K562 (cell line): ENCODE measurements around the gene LRRC41. TPM values are rescaled to one million over a fixed set of nuclear protein-coding genes. Genes with fewer than 3 reads are reported as not detected.

Experiments
- ATAC-seq: fragments of 200-7000 bp; cut with Tn5 transposase; 3 replicates; pipeline ENCODE4 v1.9.1; 2020; ENCODE audit warnings: moderate library complexity
- BruUV-seq: library from RNA; stranded (reverse); fragments of 400-500 nt; replicated peaks from 2 replicates; lab custom pipeline; 2021; lab: Mats Ljungman, UMichigan
- CTCF ChIA-PET: fragments of 300-600 bp; formaldehyde crosslinking; extraction: SDS; loops from one replicate; lab custom pipeline; 2021; ENCODE audit warnings: low intra/inter-chr PET ratio; lab: Yijun Ruan, JAX
- POLR2A ChIA-PET: fragments of 300-600, 350-650 bp; sonication (Branson Sonifier 250); formaldehyde crosslinking; extraction: SDS; loops from one replicate; lab custom pipeline; 2021; ENCODE audit warnings: antibody characterized with exemption, inconsistent platforms; lab: Yijun Ruan, JAX
- DNase-seq, 4 experiments: peaks; one replicate each; pipeline versions ENCODE4 v3.0.0 to v3.0.0-alpha.2; 2011 to 2018; ENCODE audit warnings: low spot score in 3 of 4, mixed read lengths in 3 of 4; ENCODE audit errors: extremely low read depth in 1 of 4
- FAIRE-seq: peaks from 2 replicates; lab custom pipeline; 2011; peaks lifted over from hg19 to GRCh38; lab: Jason Lieb, UNC
- H2AFZ ChIP-seq: 2 replicates; pipeline ENCODE4 v1.6.0; 2011; ENCODE audit warnings: low read depth, low read length, control low read depth, inconsistent platforms
- H3K27ac ChIP-seq: fragments of 200-600 bp; 3 replicates; pipeline ENCODE4 v1.8.0; 2011; ENCODE audit warnings: low read depth, mild to moderate bottlenecking, control low read depth, inconsistent platforms, low read length, moderate library complexity, mixed read lengths; ENCODE audit errors: extremely low read depth
- H3K27me3 ChIP-seq, 2 experiments: fragments of 300-600 bp in 1 of 2; 2 replicates in 1 of 2; 3 replicates in 1 of 2; pipeline versions ENCODE4 v1.6.0 to v1.8.0; 2011; ENCODE audit warnings: inconsistent platforms in 2 of 2, low read length in 2 of 2, mild to moderate bottlenecking in 1 of 2, mixed read lengths in 1 of 2, moderate library complexity in 1 of 2; ENCODE audit not compliant: control insufficient read depth in 2 of 2, insufficient read depth in 2 of 2
- H3K36me3 ChIP-seq: fragments of 300-600 bp; 3 replicates; pipeline ENCODE4 v1.8.0; 2011; ENCODE audit warnings: mild to moderate bottlenecking, low read length, inconsistent platforms; ENCODE audit not compliant: control insufficient read depth, insufficient read depth
- H3K4me1 ChIP-seq, 2 experiments: fragments of 200-600 bp in 1 of 2; replicated peaks in 1 of 2; 2 replicates in 1 of 2; 3 replicates in 1 of 2; pipeline versions ENCODE4 v1.5.1 to v1.8.0; 2011; ENCODE audit warnings: inconsistent platforms in 2 of 2, low read length in 2 of 2, mild to moderate bottlenecking in 1 of 2, mixed read lengths in 1 of 2, moderate library complexity in 1 of 2; ENCODE audit not compliant: control insufficient read depth in 2 of 2, insufficient read depth in 2 of 2
- H3K4me2 ChIP-seq: 2 replicates; pipeline ENCODE4 v1.6.1; 2011; ENCODE audit warnings: low read length, control low read depth, inconsistent platforms, mixed read lengths; ENCODE audit not compliant: insufficient read depth
- H3K4me3 ChIP-seq: fragments of 200-600 bp; sonication (generic), shearing (Covaris generic); 2 replicates; pipeline ENCODE4 v1.5.1; 2016; ENCODE audit warnings: control low read depth, inconsistent platforms
- H3K79me2 ChIP-seq: fragments of 200-600 bp; 3 replicates; pipeline ENCODE4 v1.8.0; 2011; ENCODE audit warnings: low read length, inconsistent platforms; ENCODE audit not compliant: control insufficient read depth, insufficient read depth
- H3K9ac ChIP-seq, 2 experiments: 2 replicates each; pipeline versions ENCODE4 v1.6.0 to v1.6.1; 2011; ENCODE audit warnings: low read depth in 2 of 2, low read length in 2 of 2, control low read depth in 1 of 2, inconsistent platforms in 1 of 2, mild to moderate bottlenecking in 1 of 2, mixed read lengths in 1 of 2; ENCODE audit not compliant: insufficient read depth in 1 of 2
- H3K9me1 ChIP-seq: one replicate; pipeline ENCODE4 v1.6.0; 2011; ENCODE audit warnings: inconsistent platforms, mild to moderate bottlenecking, low read length, moderate library complexity; ENCODE audit not compliant: control insufficient read depth, insufficient read depth
- H3K9me3 ChIP-seq: replicated peaks from 2 replicates; pipeline ENCODE4 v1.5.1; 2011; ENCODE audit warnings: low read depth, low read length, inconsistent platforms; ENCODE audit not compliant: control insufficient read depth, insufficient read depth
- H4K20me1 ChIP-seq: replicated peaks from 2 replicates; pipeline ENCODE4 v1.6.1; 2011; ENCODE audit warnings: low read length, inconsistent platforms, mixed read lengths; ENCODE audit not compliant: control insufficient read depth, insufficient read depth
- ARID3B ChIP-seq: fragments of 250-450 bp; sonication (Bioruptor Pico); IDR thresholded peaks from 2 replicates; pipeline ENCODE4 v1.4.0; 2020; ENCODE audit warnings: borderline replicate concordance
- HMBOX1 ChIP-seq: sonication (generic); IDR thresholded peaks from 2 replicates; pipeline ENCODE4 v1.6.1; 2016
- HMGXB4 ChIP-seq: sonication (generic); formaldehyde crosslinking; IDR thresholded peaks from 2 replicates; pipeline ENCODE4 v1.8.1; 2023; ENCODE audit warnings: mild to moderate bottlenecking, missing genetic modification reagents
- MLLT1 ChIP-seq, 2 experiments: fragments of 450-650 bp; IDR thresholded peaks; 2 replicates each; pipeline ENCODE4 v1.6.1; 2016
- NFXL1 ChIP-seq: fragments of 450-650 bp; formaldehyde crosslinking; IDR thresholded peaks from 2 replicates; pipeline ENCODE4 v1.4.0; 2021; ENCODE audit warnings: mild to moderate bottlenecking
- RUNX1 ChIP-seq: sonication (generic); IDR thresholded peaks from 2 replicates; pipeline ENCODE4 v1.6.1; 2016; ENCODE audit warnings: antibody characterized with exemption, low read depth
- SMAD3 ChIP-seq: fragments of 450-650 bp; formaldehyde crosslinking; conservative IDR thresholded peaks from 2 replicates; pipeline ENCODE4 v1.4.0; 2020; ENCODE audit warnings: mild to moderate bottlenecking
- ZNF124 ChIP-seq: sonication (generic); formaldehyde crosslinking; IDR thresholded peaks from 2 replicates; pipeline ENCODE4 v1.8.1; 2022; ENCODE audit warnings: missing genetic modification reagents
- ZNF398 ChIP-seq: fragments of 250-450 bp; sonication (Bioruptor Pico); IDR thresholded peaks from 2 replicates; pipeline ENCODE4 v1.8.0; 2021; ENCODE audit warnings: moderate library complexity, mild to moderate bottlenecking, inconsistent platforms
- ZNF561 ChIP-seq: fragments of 450-650 bp; formaldehyde crosslinking; conservative IDR thresholded peaks from 2 replicates; pipeline ENCODE4 v1.4.0; 2020; ENCODE audit warnings: mild to moderate bottlenecking, moderate library complexity
- ZNF740 ChIP-seq, 3 experiments: fragments of 200-800 bp in 1 of 3; sonication (Bioruptor generic) in 1 of 3; sonication (generic) in 1 of 3; formaldehyde crosslinking in 1 of 3; IDR thresholded peaks; 2 replicates each; pipeline versions ENCODE4 v1.6.1 to v1.8.0; 2016 to 2022; ENCODE audit warnings: mild to moderate bottlenecking in 2 of 3, missing compliant biosample characterization in 2 of 3, missing genetic modification characterization in 2 of 3, missing genetic modification reagents in 1 of 3
- ZNF79 ChIP-seq: fragments of 250-450 bp; sonication (Bioruptor Pico); IDR thresholded peaks from 2 replicates; pipeline ENCODE4 v1.4.0; 2020; ENCODE audit warnings: low read depth, mild to moderate bottlenecking, moderate library complexity
- WGBS: fragments of 100-300 bp; shearing (Covaris generic); methylation state at CpG from one replicate; pipeline ENCODE4 v1.1.6; 2016; ENCODE audit warnings: low coverage, mixed read lengths; ENCODE audit not compliant: insufficient coverage; ENCODE audit errors: missing lambda C conversion rate; 5-methylcytosine and 5-hydroxymethylcytosine counted together
- in situ Hi-C: fragments of 300-500 bp; cut with MboI; formaldehyde crosslinking; loops from 4 replicates; pipeline ENCODE4 v1.15.0; 2018; ENCODE audit warnings: inconsistent platforms, mixed read lengths
- intact Hi-C: fragments of 100-400 bp; cut with micrococcal nuclease; formaldehyde crosslinking; loops from 2 replicates; pipeline ENCODE4 v1.14.2; 2022
- polyA plus RNA-seq, 8 experiments: library from polyadenylated mRNA; depleted of rRNA in 4 of 8; stranded (reverse) in 5 of 8; unstranded in 3 of 8; fragments of >200 nt; fragmentation: Nextera tagmentation in 2 of 8; fragmentation: Illumina TruSeq in 1 of 8; extraction: Ambion mirVana in 2 of 8; extraction: Trizol in 1 of 8; gene quantifications; 2 replicates each; pipeline versions ENCODE4 v1.2.1 to v1.2.3, GENCODE V29; 2011 to 2014; ENCODE audit warnings: inconsistent platforms in 1 of 8, missing spikeins in 1 of 8
- total RNA-seq, 7 experiments: library from RNA; depleted of rRNA in 6 of 7; stranded (reverse); fragments of >200 nt in 6 of 7; fragmentation: Illumina TruSeq in 2 of 7; extraction: Trizol in 2 of 7; gene quantifications; 2 replicates each; pipeline versions ENCODE4 v1.2.1 to v1.2.3, GENCODE V29; 2011 to 2021; ENCODE audit warnings: low replicate concordance in 1 of 7

LRRC41 gene
- total and polyA plus RNA-seq, 9 of the 15 experiments (the other 6 are each of a cell fraction or from before 2014, with no cell fraction given): 10.5 to 64.7 (median 44.2) TPM

- peaks cover 25% of the 10 kb centered on the region for H4K20me1 ChIP-seq
- peak in 2 of 4 experiments; percentile 39 to 51 for DNase-seq
- TSS peak; percentile 38 for BruUV-seq
- TF ChIP-seq ZNF124 (CRISPR knock-in tag) (no peak), MLLT1 (IDR thresholded peaks at IDR 0.05) (peak in 1 of 2 experiments; percentile 11; a peak in 1 of 4 replicates), SMAD3 (CRISPR knock-in tag) (no peak), HMBOX1 (no peak), RUNX1 (no peak), ZNF398 (CRISPR knock-in tag) (no peak), ZNF561 (no peak), ZNF740 (CRISPR knock-in tag; IDR thresholded peaks at IDR 0.05) (no peak), ZNF740 (tag; IDR thresholded peaks at IDR 0.05) (no peak), ARID3B (CRISPR knock-in tag) (no peak), ZNF79 (CRISPR knock-in tag) (no peak), NFXL1 (CRISPR knock-in tag) (no peak), HMGXB4 (CRISPR knock-in tag) (no peak; the same call in 1 of the 2 replicates)
These were observed 777 bp downstream of the LRRC41 start for GRCh38 chr1:46302641-46303037.

More at GRCh38 chr1:46302641-46303037, 777 bp downstream of the LRRC41 start:
- H3K9me3 ChIP-seq: no peaks in the 10 kb centered on the region
- H2AFZ ChIP-seq: peak overlapping the region; percentile 96; the same call in 1 of the 2 replicates
- ATAC-seq: peak; percentile 8
- peak overlapping the region; percentile 96 for H3K27ac ChIP-seq
- ChIA-PET POLR2A (interaction anchor here (0.6 to 3.5 kb wide), 15 partner anchors 9 to 878 kb away, joined by 3 to 46 read pairs (median 6); partner anchors contain the start of gene RAD54L), CTCF (interaction anchor here (0.6 to 0.8 kb wide), 2 partner anchors 45 to 48 kb away, joined by 3 to 8 read pairs; no protein-coding TSS in a partner anchor)
- peak overlapping the region; percentile 98 to 100 for H3K9ac ChIP-seq
- peaks cover 100% of the 10 kb centered on the region for H3K79me2 ChIP-seq
- peaks cover 3% of the 10 kb centered on the region for H3K9me1 ChIP-seq
- no peaks in the 10 kb centered on the region for H3K27me3 ChIP-seq
- H3K4me3 ChIP-seq: peak overlapping the region; percentile 76
- WGBS: 3% methylated on average over 31 of the region's 32 CpGs
- peak overlapping the region; percentile 97 for H3K4me2 ChIP-seq
- in situ Hi-C loops: no loop called here
- no peak for FAIRE-seq
- intact Hi-C loops: loop anchor here (1.0 to 5.0 kb wide), 3 partner anchors 38 to 55 kb away; partner anchors contain the start of genes NSUN4 and RAD54L
- H3K36me3 ChIP-seq: peaks cover 49% of the 10 kb centered on the region
- H3K4me1 ChIP-seq: peaks cover 31 to 39% of the 10 kb centered on the region in 2 experiments; a peak in 4 of 5 replicates
